H1 (cell line): ENCODE data around the gene EMID1. TPM values are rescaled to one million over a fixed set of nuclear protein-coding genes. Genes with fewer than 3 reads are reported as not detected.

Experiments
- CTCF ChIA-PET: fragments of 300-600 bp; sonication (Branson Sonifier 250); formaldehyde crosslinking; loops from one replicate; lab custom pipeline; 2021; ENCODE audit not compliant: partially characterized antibody; lab: Charles Lee
- POLR2A ChIA-PET: fragments of 300-600 bp; sonication (Branson Sonifier 250); formaldehyde crosslinking; loops from one replicate; lab custom pipeline; 2021; ENCODE audit warnings: inconsistent platforms; ENCODE audit not compliant: partially characterized antibody; lab: Charles Lee
- DNase-seq, 2 experiments: peaks; one replicate each; pipeline versions ENCODE4 v3.0.0 to v3.0.0-alpha.2; 2010 to 2022; ENCODE audit warnings: low spot score in 2 of 2, low read depth in 1 of 2, mixed read lengths in 1 of 2
- FAIRE-seq: peaks from 2 replicates; lab custom pipeline; 2011; peaks lifted over from hg19 to GRCh38; lab: Jason Lieb, UNC
- H2AFZ ChIP-seq: 2 replicates; pipeline ENCODE4 v1.8.1; 2012; ENCODE audit warnings: low read length, inconsistent platforms
- H2AK5ac ChIP-seq: 2 replicates; pipeline ENCODE4 v1.6.1; 2013; ENCODE audit warnings: low read depth, low read length
- H2BK120ac ChIP-seq: replicated peaks from 2 replicates; pipeline ENCODE3; 2013; ENCODE audit warnings: low read depth, low read length, inconsistent platforms
- H2BK12ac ChIP-seq: 2 replicates; pipeline ENCODE4 v1.6.1; 2013; ENCODE audit warnings: low read depth, low read length
- H2BK15ac ChIP-seq: 2 replicates; pipeline ENCODE4 v1.6.1; 2013; ENCODE audit warnings: low read length
- H2BK20ac ChIP-seq: 2 replicates; pipeline ENCODE4 v1.6.1; 2013; ENCODE audit warnings: low read length
- H2BK5ac ChIP-seq: 2 replicates; pipeline ENCODE4 v1.6.1; 2013; ENCODE audit warnings: low read depth, low read length
- H3K14ac ChIP-seq: 2 replicates; pipeline ENCODE4 v1.6.1; 2013; ENCODE audit warnings: inconsistent platforms; ENCODE audit not compliant: insufficient read length
- H3K18ac ChIP-seq: 2 replicates; pipeline ENCODE4 v1.6.1; 2013; ENCODE audit warnings: low read length; ENCODE audit errors: extremely low read depth
- H3K23ac ChIP-seq: 2 replicates; pipeline ENCODE4 v1.6.1; 2013; ENCODE audit warnings: inconsistent platforms; ENCODE audit not compliant: insufficient read length
- H3K23me2 ChIP-seq: 2 replicates; pipeline ENCODE4 v1.6.1; 2013; ENCODE audit warnings: low read depth, low read length
- H3K27ac ChIP-seq: 2 replicates; pipeline ENCODE4 v1.6.1; 2011; ENCODE audit warnings: low read depth, low read length, inconsistent platforms
- H3K27me3 ChIP-seq, 4 experiments: replicated peaks in 1 of 4; 1 replicate in 1 of 4; 2 replicates in 3 of 4; pipeline versions ENCODE4 v1.6.1 to v1.8.1; 2011 to 2013; ENCODE audit warnings: low read length in 3 of 4, mild to moderate bottlenecking in 3 of 4, inconsistent platforms in 2 of 4, mixed read lengths in 2 of 4, moderate library complexity in 1 of 4; ENCODE audit not compliant: control insufficient read depth in 3 of 4, insufficient read depth in 3 of 4; ENCODE audit errors: extremely low read depth in 1 of 4
- H3K36me3 ChIP-seq, 4 experiments: 2 replicates each; pipeline versions ENCODE4 v1.6.1 to v1.8.1; 2011 to 2013; ENCODE audit warnings: mild to moderate bottlenecking in 4 of 4, low read length in 3 of 4, moderate library complexity in 2 of 4, control low read depth in 1 of 4, inconsistent platforms in 1 of 4; ENCODE audit not compliant: insufficient read depth in 4 of 4, control insufficient read depth in 2 of 4
- H3K4ac ChIP-seq: replicated peaks from 2 replicates; pipeline ENCODE3; 2013; ENCODE audit warnings: low read length, low read depth, mixed read lengths, inconsistent platforms; ENCODE audit not compliant: insufficient read length
- H3K4me1 ChIP-seq, 4 experiments: replicated peaks in 1 of 4; 1 replicate in 1 of 4; 2 replicates in 3 of 4; pipeline versions ENCODE4 v1.6.1 to v1.8.1; 2011 to 2013; ENCODE audit warnings: low read length in 3 of 4, inconsistent platforms in 2 of 4, mixed read lengths in 1 of 4; ENCODE audit not compliant: insufficient read depth in 4 of 4, control insufficient read depth in 3 of 4
- H3K4me2 ChIP-seq, 2 experiments: 2 replicates each; pipeline versions ENCODE4 v1.6.1 to v1.8.1; 2011 to 2013; ENCODE audit warnings: low read depth in 2 of 2, low read length in 2 of 2, control low read depth in 1 of 2, inconsistent platforms in 1 of 2, mild to moderate bottlenecking in 1 of 2; ENCODE audit not compliant: insufficient read depth in 1 of 2
- H3K4me3 ChIP-seq, 4 experiments: fragments of 200-600, 300-600 bp in 1 of 4; sonication (generic), shearing (Covaris generic), sonication (Bioruptor Twin) in 1 of 4; 2 replicates each; pipeline versions ENCODE4 v1.5.1 to v1.8.1; 2011 to 2016; ENCODE audit warnings: low read length in 4 of 4, low read depth in 3 of 4, control low read depth in 2 of 4, inconsistent platforms in 2 of 4, mild to moderate bottlenecking in 2 of 4, mixed read lengths in 1 of 4, moderate library complexity in 1 of 4; ENCODE audit not compliant: insufficient read depth in 2 of 4; ENCODE audit errors: extremely low read depth in 1 of 4
- H3K56ac ChIP-seq: replicated peaks from 2 replicates; pipeline ENCODE3; 2013; ENCODE audit warnings: low read depth, mild to moderate bottlenecking, mixed read lengths, low read length, inconsistent platforms; ENCODE audit not compliant: insufficient read length
- H3K79me1 ChIP-seq: 2 replicates; pipeline ENCODE4 v1.6.1; 2013; ENCODE audit warnings: low read depth, low read length, control low read depth
- H3K79me2 ChIP-seq, 2 experiments: 2 replicates each; pipeline versions ENCODE4 v1.6.1 to v1.8.1; 2012 to 2013; ENCODE audit warnings: low read length in 2 of 2, mild to moderate bottlenecking in 2 of 2, inconsistent platforms in 1 of 2; ENCODE audit not compliant: insufficient read depth in 2 of 2, control insufficient read depth in 1 of 2
- H3K9ac ChIP-seq, 4 experiments: replicated peaks in 1 of 4; 1 replicate in 1 of 4; 2 replicates in 3 of 4; pipeline versions ENCODE4 v1.6.1 to v1.8.1; 2011 to 2013; ENCODE audit warnings: low read depth in 3 of 4, low read length in 3 of 4, control low read depth in 2 of 4, mild to moderate bottlenecking in 2 of 4, moderate library complexity in 2 of 4, inconsistent platforms in 1 of 4; ENCODE audit errors: extremely low read depth in 1 of 4
- H3K9me3 ChIP-seq, 2 experiments: 2 replicates each; pipeline versions ENCODE4 v1.6.1 to v1.8.1; 2012 to 2013; ENCODE audit warnings: mild to moderate bottlenecking in 2 of 2, moderate library complexity in 2 of 2, control low read depth in 1 of 2, inconsistent platforms in 1 of 2, low read depth in 1 of 2, low read length in 1 of 2, mixed read lengths in 1 of 2; ENCODE audit not compliant: insufficient read depth in 2 of 2
- H4K20me1 ChIP-seq, 2 experiments: replicated peaks in 1 of 2; 2 replicates each; pipeline versions ENCODE3 to v1.8.1; 2011 to 2013; ENCODE audit warnings: inconsistent platforms in 2 of 2, low read length in 2 of 2, mild to moderate bottlenecking in 1 of 2; ENCODE audit not compliant: insufficient read depth in 2 of 2, control insufficient read depth in 1 of 2
- H4K5ac ChIP-seq: 2 replicates; pipeline ENCODE4 v1.6.1; 2013; ENCODE audit warnings: low read length, low read depth, mixed read lengths, inconsistent platforms; ENCODE audit not compliant: insufficient read length
- H4K8ac ChIP-seq: 2 replicates; pipeline ENCODE4 v1.8.0; 2013; ENCODE audit warnings: mild to moderate bottlenecking, moderate library complexity, low read length, inconsistent platforms; ENCODE audit not compliant: insufficient read depth; ENCODE audit errors: extremely low read depth
- H4K91ac ChIP-seq: replicated peaks from 2 replicates; pipeline ENCODE3; 2013; ENCODE audit warnings: low read length, mixed read lengths, inconsistent platforms; ENCODE audit not compliant: insufficient read length
- ATF3 ChIP-seq: IDR thresholded peaks from 2 replicates; pipeline ENCODE4 v1.6.1; 2011; ENCODE audit warnings: low read depth, mild to moderate bottlenecking, low read length; ENCODE audit not compliant: insufficient read depth
- GABPA ChIP-seq: IDR thresholded peaks from 2 replicates; pipeline ENCODE4 v1.6.1; 2011; ENCODE audit warnings: mild to moderate bottlenecking, low read length, moderate library complexity, borderline replicate concordance; ENCODE audit not compliant: insufficient read depth
- JUND ChIP-seq: IDR thresholded peaks from 2 replicates; pipeline ENCODE4 v1.6.1; 2011; ENCODE audit warnings: mild to moderate bottlenecking, improper control_type of control experiment, low read length
- MAFK ChIP-seq: IDR thresholded peaks from 2 replicates; pipeline ENCODE4 v1.6.1; 2012; ENCODE audit warnings: low read depth, mild to moderate bottlenecking, improper control_type of control experiment, low read length
- POLR2A ChIP-seq, 2 experiments: IDR thresholded peaks; 1 replicate in 1 of 2; 2 replicates in 1 of 2; pipeline ENCODE4 v1.6.1; 2011; ENCODE audit warnings: low read depth in 2 of 2, low read length in 2 of 2, mild to moderate bottlenecking in 2 of 2; ENCODE audit errors: control extremely low read depth in 1 of 2
- POLR2AphosphoS5 ChIP-seq: IDR thresholded peaks from 2 replicates; pipeline ENCODE4 v1.6.1; 2011; ENCODE audit warnings: low read depth, low read length
- RXRA ChIP-seq: IDR thresholded peaks from 2 replicates; pipeline ENCODE4 v1.6.1; 2011; ENCODE audit warnings: low read depth, mild to moderate bottlenecking, low read length, moderate library complexity; ENCODE audit not compliant: insufficient read depth
- TAF1 ChIP-seq: IDR thresholded peaks from 2 replicates; pipeline ENCODE4 v1.6.1; 2011; ENCODE audit warnings: mild to moderate bottlenecking, low read depth, low read length
- TEAD4 ChIP-seq: IDR thresholded peaks from 2 replicates; pipeline ENCODE4 v1.6.1; 2012; ENCODE audit warnings: low read depth, low read length, inconsistent platforms, mixed read lengths
- WGBS, 2 experiments: shearing (Covaris generic) in 1 of 2; methylation state at CpG; one replicate each; pipeline versions ENCODE4 v1.1.6 to v1.1.7; 2013 to 2015; ENCODE audit warnings: low lambda C conversion rate in 2 of 2, mixed read lengths in 2 of 2, inconsistent platforms in 1 of 2, low coverage in 1 of 2, missing lambda C conversion rate in 1 of 2; ENCODE audit not compliant: insufficient replicate concordance in 2 of 2, insufficient coverage in 1 of 2, insufficient read length in 1 of 2; ENCODE audit errors: extremely low coverage in 1 of 2, missing lambda C conversion rate in 1 of 2; 5-methylcytosine and 5-hydroxymethylcytosine counted together
- polyA plus RNA-seq, 7 experiments: library from polyadenylated mRNA; depleted of rRNA in 3 of 7; stranded (reverse) in 5 of 7; unstranded in 2 of 7; fragments of >200 nt in 5 of 7; fragments of 200-250 nt in 2 of 7; gene quantifications; 1 replicate in 5 of 7; 2 replicates in 1 of 7; 4 replicates in 1 of 7; pipeline versions ENCODE4 v1.2.1 to v1.2.3, GENCODE V29; 2011 to 2013; ENCODE audit warnings: missing spikeins in 2 of 7, mixed read lengths in 2 of 7
- total RNA-seq: library from RNA; stranded (reverse); fragmentation: NEBNext Ultra II Directional; extraction: Animal tissue kit (Norgen Biotek cat#: 25700); gene quantifications from 2 replicates; pipeline ENCODE4 v1.2.1, GENCODE V29; 2021
- TF ChIP-seq, protein P1 (sequence below): IDR thresholded peaks from 2 replicates; pipeline ENCODE4 v1.6.1; 2012; ENCODE audit warnings: inconsistent platforms

Gene EMID1
- total and polyA plus RNA-seq, 2 of the 8 experiments (the other 6 are each of a cell fraction or from before 2014, with no cell fraction given), result 3.9 to 7.4 TPM

DNA sequence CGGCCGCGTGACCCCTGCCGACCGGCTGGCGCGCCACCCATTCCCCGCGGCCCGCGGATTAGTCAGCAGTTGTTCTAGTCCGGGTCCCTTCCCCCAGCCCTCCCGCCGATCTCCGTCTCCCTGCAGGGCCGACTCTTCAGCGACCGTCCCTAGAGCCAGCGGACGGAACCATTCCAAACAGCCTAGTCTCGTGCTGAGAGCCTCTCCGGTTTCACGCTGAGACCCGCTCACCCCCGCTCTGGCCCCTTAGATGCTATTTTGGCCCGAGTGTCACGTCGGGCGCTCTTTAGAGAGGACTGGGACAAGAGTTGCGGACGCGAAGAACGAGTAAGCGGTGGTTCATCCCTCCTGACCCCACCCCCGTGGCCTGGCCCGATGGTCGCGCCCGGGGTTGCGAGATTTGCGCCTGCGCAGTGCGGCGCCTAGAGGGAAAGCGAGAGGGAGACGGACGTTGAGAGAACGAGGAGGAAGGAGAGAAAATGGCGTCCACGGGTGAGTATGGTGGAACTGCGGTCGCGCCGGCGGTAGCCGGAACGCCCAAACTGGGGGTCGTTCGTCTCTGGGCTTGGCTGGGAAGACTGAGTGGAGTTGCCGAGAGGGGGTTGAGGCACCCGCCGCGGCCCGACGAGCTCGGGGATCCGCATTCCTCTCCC lies 62.3 kb downstream of the EMID1 start, which contains the start of the genes EWSR1 and RHBDD3:
EWSR1 (plus strand) TSS at position 411 of the 653 bp plus-strand sequence; CDS start at position 480, 69 bp downstream.
RHBDD3 (minus strand) TSS at position 124 of the 653 bp plus-strand sequence. CDS start 2,355 bp downstream, outside the sequence.
- peak within 1 kb of the TSS; percentile 100 for H3K27ac ChIP-seq
- peak within 1 kb of the TSS; percentile 95 for H2BK15ac ChIP-seq
- H3K9ac ChIP-seq, result peak within 1 kb of the TSS; percentile 94 to 100 (median 100)
- H4K5ac ChIP-seq, result peak within 1 kb of the TSS; percentile 99
- H3K27me3 ChIP-seq, result no peaks in the 10 kb centered on the region
- H4K91ac ChIP-seq, result peak within 1 kb of the TSS; percentile 99
- H3K4me2 ChIP-seq, result peak within 1 kb of the TSS; percentile 73 to 80
- no peak within 1 kb of the TSS for H3K23ac ChIP-seq
- H4K20me1 ChIP-seq, result peaks cover 32 to 33% of the 10 kb centered on the region in 2 experiments
- H3K4ac ChIP-seq, result peak within 1 kb of the TSS; percentile 92
- peaks cover 18% of the 10 kb centered on the region for H3K23me2 ChIP-seq
- 1% methylated on average over 55 of the region's 67 CpGs; no CpG with 5 or more reads in 1 of the 2 experiments for WGBS, 2 experiments
- H3K79me1 ChIP-seq, result peaks cover 8% of the 10 kb centered on the region
- DNase-seq (peak; percentile 69 to 100), FAIRE-seq (no peak)
- ChIA-PET POLR2A (interaction anchor here (0.6 to 21.4 kb wide), 23 partner anchors 10 to 500 kb away, joined by 3 to 436 read pairs (median 5); partner anchors contain the start of genes EMID1, GAS2L1 and XBP1), CTCF (interaction anchor here (1.0 kb wide), 1 partner anchor 64 kb away, joined by 4 read pairs; no protein-coding TSS in a partner anchor)
- H3K9me3 ChIP-seq, result no peaks in the 10 kb centered on the region
- peak within 1 kb of the TSS; percentile 96 for H2BK12ac ChIP-seq
- H3K4me3 ChIP-seq, result peak within 1 kb of the TSS; percentile 80 to 96 (median 95)
- peak within 1 kb of the TSS; percentile 94 for H2BK120ac ChIP-seq
- H4K8ac ChIP-seq, result peak within 1 kb of the TSS; percentile 100
- no peak within 1 kb of the TSS for H3K14ac ChIP-seq
- peak within 1 kb of the TSS; percentile 99 for H3K56ac ChIP-seq
- peaks cover 15 to 64% (median 26%) of the 10 kb centered on the region in 4 experiments for H3K36me3 ChIP-seq
- H2BK5ac ChIP-seq, result peak within 1 kb of the TSS; percentile 100
- H3K18ac ChIP-seq, result peak within 1 kb of the TSS; percentile 100
- H2AFZ ChIP-seq, result peak within 1 kb of the TSS; percentile 99; the same call in 1 of the 2 replicates
- peak within 1 kb of the TSS; percentile 43; the same call in 1 of the 2 replicates for H2BK20ac ChIP-seq
- peaks cover 6 to 19% (median 11%) of the 10 kb centered on the region in 4 experiments; a peak in 6 of 7 replicates for H3K4me1 ChIP-seq
- peaks cover 43 to 67% of the 10 kb centered on the region in 2 experiments for H3K79me2 ChIP-seq
- peak within 1 kb of the TSS; percentile 41; the same call in 1 of the 2 replicates for H2AK5ac ChIP-seq
- TF ChIP-seq POLR2AphosphoS5 (peak; percentile 97), ATF3 (no peak), TAF1 (peak; percentile 99), TEAD4 (peak; percentile 45; the same call in 1 of the 2 replicates), POLR2A (IDR thresholded peaks at IDR 0.05; ENCODE audit: control extremely low read depth in 1 of 2, low read depth in 2 of 2, low read length in 2 of 2) (peak; percentile 87 to 91), JUND (peak; percentile 96), RXRA (no peak), MAFK (peak; percentile 74; the same call in 1 of the 2 replicates), GABPA (no peak)
- TF ChIP-seq, protein P1, sequence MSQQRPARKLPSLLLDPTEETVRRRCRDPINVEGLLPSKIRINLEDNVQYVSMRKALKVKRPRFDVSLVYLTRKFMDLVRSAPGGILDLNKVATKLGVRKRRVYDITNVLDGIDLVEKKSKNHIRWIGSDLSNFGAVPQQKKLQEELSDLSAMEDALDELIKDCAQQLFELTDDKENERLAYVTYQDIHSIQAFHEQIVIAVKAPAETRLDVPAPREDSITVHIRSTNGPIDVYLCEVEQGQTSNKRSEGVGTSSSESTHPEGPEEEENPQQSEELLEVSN, result no peak
